ENCODE data around the gene TP53BP1.

Gene TP53BP1

DNA sequence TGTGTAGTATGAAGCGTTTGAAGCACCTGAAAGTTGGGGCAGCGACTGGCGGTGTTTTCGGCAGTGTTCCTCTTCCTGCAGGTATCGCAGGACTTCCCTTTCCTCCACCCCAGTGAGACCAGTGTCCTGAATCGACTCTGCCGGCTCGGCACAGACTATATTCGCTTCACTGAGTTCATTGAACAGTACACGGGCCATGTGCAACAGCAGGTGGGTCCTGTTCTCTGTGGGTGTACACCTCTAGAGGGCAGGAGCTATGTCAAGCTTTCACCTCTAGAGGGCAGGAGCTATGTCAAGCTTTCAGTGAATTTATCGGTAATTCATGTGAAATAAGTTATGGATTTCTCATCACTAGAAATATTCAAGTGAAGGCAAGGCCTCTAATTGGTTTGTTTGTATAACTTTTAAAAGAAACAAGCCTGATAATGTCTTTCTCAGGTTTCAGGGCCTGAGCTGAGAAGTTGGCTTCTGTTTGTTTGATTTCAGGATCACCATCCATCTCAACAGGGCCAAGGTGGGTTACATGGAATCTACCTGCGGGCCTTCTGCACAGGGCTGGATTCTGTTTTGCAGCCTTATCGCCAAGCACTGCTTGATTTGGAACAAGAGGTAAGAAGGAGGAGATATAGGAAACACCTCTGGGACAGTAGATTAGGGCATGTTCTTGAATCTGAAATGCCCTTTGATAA, 116.8 kb downstream of the TP53BP1 start:
- peaks cover 60% of the 10 kb centered on the region for H3K79me2 ChIP-seq (ENCODE audit: control insufficient read depth, low read length)
- TF ChIP-seq, protein P1, sequence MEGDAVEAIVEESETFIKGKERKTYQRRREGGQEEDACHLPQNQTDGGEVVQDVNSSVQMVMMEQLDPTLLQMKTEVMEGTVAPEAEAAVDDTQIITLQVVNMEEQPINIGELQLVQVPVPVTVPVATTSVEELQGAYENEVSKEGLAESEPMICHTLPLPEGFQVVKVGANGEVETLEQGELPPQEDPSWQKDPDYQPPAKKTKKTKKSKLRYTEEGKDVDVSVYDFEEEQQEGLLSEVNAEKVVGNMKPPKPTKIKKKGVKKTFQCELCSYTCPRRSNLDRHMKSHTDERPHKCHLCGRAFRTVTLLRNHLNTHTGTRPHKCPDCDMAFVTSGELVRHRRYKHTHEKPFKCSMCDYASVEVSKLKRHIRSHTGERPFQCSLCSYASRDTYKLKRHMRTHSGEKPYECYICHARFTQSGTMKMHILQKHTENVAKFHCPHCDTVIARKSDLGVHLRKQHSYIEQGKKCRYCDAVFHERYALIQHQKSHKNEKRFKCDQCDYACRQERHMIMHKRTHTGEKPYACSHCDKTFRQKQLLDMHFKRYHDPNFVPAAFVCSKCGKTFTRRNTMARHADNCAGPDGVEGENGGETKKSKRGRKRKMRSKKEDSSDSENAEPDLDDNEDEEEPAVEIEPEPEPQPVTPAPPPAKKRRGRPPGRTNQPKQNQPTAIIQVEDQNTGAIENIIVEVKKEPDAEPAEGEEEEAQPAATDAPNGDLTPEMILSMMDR (IDR thresholded peaks at IDR 0.05; ENCODE audit: low read depth, low read length, poor library complexity, severe bottlenecking), result peak; percentile 98
- no peak for TF ChIP-seq EZH2phosphoT487 (IDR thresholded peaks at IDR 0.05; ENCODE audit: borderline replicate concordance, low read length)
- no peaks in the 10 kb centered on the region for H3K27me3 ChIP-seq (ENCODE audit: control insufficient read depth, low read length)
- peak overlapping the region; percentile 52 for H3K4me3 ChIP-seq (ENCODE audit: low read length)
- peak overlapping the region; percentile 31 for H3K27ac ChIP-seq (ENCODE audit: low read depth, low read length)
- H3K4me1 ChIP-seq (ENCODE audit: control insufficient read depth, low read length), result peaks cover 27% of the 10 kb centered on the region
- H3F3A ChIP-seq (ENCODE audit: control insufficient read depth, insufficient read depth), result peaks cover 9% of the 10 kb centered on the region; the same call in 1 of the 2 replicates
- H3K36me3 ChIP-seq (ENCODE audit: control insufficient read depth, low read length), result peaks cover 57% of the 10 kb centered on the region
- no peaks in the 10 kb centered on the region for H3K9me3 ChIP-seq (ENCODE audit: control insufficient read depth, insufficient read depth, low read length)
- no peaks in the 10 kb centered on the region for H3K9me2 ChIP-seq (replicated peaks; ENCODE audit: control insufficient read depth, low read length)
- peaks cover 4% of the 10 kb centered on the region; the same call in 1 of the 2 replicates for H4K20me1 ChIP-seq (ENCODE audit: control insufficient read depth, insufficient read depth, low read depth, low read length)
- peak overlapping the region; percentile 68 for H3K4me2 ChIP-seq (ENCODE audit: low read length)

DNA sequence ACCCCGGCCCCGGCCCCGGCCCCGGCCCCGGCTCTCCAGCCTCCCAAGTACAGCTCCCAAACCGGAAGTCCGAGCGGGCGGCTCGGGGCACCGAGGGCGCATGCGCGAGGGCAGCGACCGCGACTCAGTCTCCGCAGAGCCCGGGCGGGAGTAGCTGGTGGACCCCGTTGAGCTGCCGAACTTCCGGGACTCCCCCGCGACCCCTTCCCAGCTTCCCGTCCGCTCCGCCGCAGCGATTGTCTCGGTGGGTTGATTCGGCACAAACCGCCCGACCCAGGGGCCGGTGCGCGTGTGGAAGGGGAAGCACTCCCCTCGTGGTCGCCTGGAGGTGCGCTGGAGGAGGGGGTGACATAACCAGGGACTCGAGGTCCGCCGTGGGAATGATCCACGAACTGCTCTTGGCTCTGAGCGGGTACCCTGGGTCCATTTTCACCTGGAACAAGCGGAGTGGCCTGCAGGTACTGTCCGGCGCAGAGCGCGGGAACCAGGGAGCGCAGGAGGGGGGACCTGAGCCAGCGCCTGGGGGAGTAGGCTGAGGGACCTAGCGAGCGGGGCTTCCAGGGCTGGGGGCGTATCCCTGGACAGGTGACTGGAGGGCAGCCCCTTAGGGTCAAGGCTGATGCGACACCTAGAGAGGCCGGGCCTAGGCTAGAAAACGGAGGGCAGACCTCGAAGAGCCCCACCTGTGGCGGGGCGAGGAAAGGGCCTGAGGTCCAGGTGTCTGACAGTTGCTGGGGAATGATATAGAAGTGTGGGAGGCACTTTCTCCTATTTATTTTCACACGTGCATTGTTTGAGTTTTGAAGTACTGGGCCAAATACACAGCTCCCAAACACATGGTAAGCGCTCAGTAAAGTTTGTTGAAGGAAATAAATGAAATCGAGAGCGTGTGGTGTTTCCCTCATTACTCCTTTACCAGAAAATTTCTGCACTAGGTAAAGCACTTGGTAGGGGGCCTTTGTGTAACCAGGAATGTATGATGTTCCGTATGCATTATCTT, 121.7 kb downstream of the TP53BP1 start, which contains the start of the genes TUBGCP4 and ZSCAN29:
TSS of gene TUBGCP4 (plus strand) at position 127 of the 1,000 bp plus-strand sequence. CDS start at position 381, 254 bp downstream.
TSS of gene ZSCAN29 (minus strand) at position 69 of the 1,000 bp plus-strand sequence. CDS start 1,130 bp downstream, outside the sequence.
- Histone ChIP-seq H3K4me3 (ENCODE audit: low read length) (peak within 1 kb of the TSS; percentile 94), H3K79me2 (ENCODE audit: control insufficient read depth, low read length) (peaks cover 81% of the 10 kb centered on the region), H3K9me2 (replicated peaks; ENCODE audit: control insufficient read depth, low read length) (no peaks in the 10 kb centered on the region), H4K20me1 (ENCODE audit: control insufficient read depth, insufficient read depth, low read depth, low read length) (peaks cover 7% of the 10 kb centered on the region; the same call in 1 of the 2 replicates), H3F3A (ENCODE audit: control insufficient read depth, insufficient read depth) (peaks cover 9% of the 10 kb centered on the region; the same call in 1 of the 2 replicates), H3K27me3 (ENCODE audit: control insufficient read depth, low read length) (no peaks in the 10 kb centered on the region), H3K4me1 (ENCODE audit: control insufficient read depth, low read length) (peaks cover 42% of the 10 kb centered on the region), H3K27ac (ENCODE audit: low read depth, low read length) (peak within 1 kb of the TSS; percentile 48), H3K9me3 (ENCODE audit: control insufficient read depth, insufficient read depth, low read length) (no peaks in the 10 kb centered on the region), H3K4me2 (ENCODE audit: low read length) (peak within 1 kb of the TSS; percentile 94), H3K36me3 (ENCODE audit: control insufficient read depth, low read length) (peaks cover 51% of the 10 kb centered on the region)
- no peak for TF ChIP-seq EZH2phosphoT487 (IDR thresholded peaks at IDR 0.05; ENCODE audit: borderline replicate concordance, low read length)
- TF ChIP-seq, protein P1 (IDR thresholded peaks at IDR 0.05; ENCODE audit: low read depth, low read length, poor library complexity, severe bottlenecking), result peak; percentile 76

DNA sequence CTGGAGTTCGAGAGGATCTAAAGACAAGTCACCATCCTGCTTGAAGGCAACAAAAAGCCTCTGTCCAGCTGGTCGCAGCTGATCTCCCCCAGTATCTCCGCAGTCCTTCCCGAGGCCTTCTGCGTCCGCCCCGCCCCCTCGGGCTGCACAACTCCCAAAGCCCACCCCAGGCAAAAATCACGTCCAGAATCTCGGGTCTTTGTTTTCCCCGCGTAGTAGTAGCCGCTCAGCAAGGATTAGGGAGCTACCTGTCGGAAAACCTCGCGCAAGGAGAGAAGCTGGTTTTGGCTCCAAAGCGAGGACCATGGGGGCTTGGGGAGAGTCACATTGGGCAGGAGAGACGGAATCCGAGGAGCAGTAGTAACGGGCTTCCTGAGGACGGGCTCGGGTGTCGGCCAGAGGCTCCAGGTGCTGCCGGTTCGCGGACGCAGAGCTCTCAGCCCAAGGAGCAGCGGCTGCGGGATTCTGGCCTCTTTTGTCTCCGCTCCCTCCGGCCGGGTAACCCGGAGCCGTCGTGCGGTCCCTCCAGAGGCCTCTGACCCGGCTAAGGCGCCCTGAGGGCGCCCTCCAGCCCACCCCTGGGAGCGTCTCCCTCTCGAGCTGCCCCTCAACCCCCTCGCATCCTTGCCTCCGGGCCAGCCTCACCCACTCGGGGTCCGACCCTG, 122.5 kb downstream of the TP53BP1 start:
- no peaks in the 10 kb centered on the region for H3K9me2 ChIP-seq (replicated peaks; ENCODE audit: control insufficient read depth, low read length)
- peaks cover 4% of the 10 kb centered on the region; the same call in 1 of the 2 replicates for H3F3A ChIP-seq (ENCODE audit: control insufficient read depth, insufficient read depth)
- H3K9me3 ChIP-seq (ENCODE audit: control insufficient read depth, insufficient read depth, low read length), result no peaks in the 10 kb centered on the region
- H4K20me1 ChIP-seq (ENCODE audit: control insufficient read depth, insufficient read depth, low read depth, low read length), result peaks cover 7% of the 10 kb centered on the region; the same call in 1 of the 2 replicates
- H3K4me2 ChIP-seq (ENCODE audit: low read length), result peak overlapping the region; percentile 94
- peak overlapping the region; percentile 48 for H3K27ac ChIP-seq (ENCODE audit: low read depth, low read length)
- H3K79me2 ChIP-seq (ENCODE audit: control insufficient read depth, low read length), result peaks cover 77% of the 10 kb centered on the region
- peak overlapping the region; percentile 94 for H3K4me3 ChIP-seq (ENCODE audit: low read length)
- peaks cover 38% of the 10 kb centered on the region for H3K4me1 ChIP-seq (ENCODE audit: control insufficient read depth, low read length)
- TF ChIP-seq EZH2phosphoT487 (IDR thresholded peaks at IDR 0.05; ENCODE audit: borderline replicate concordance, low read length), result no peak
- TF ChIP-seq, protein P1 (IDR thresholded peaks at IDR 0.05; ENCODE audit: low read depth, low read length, poor library complexity, severe bottlenecking), result no peak
- peaks cover 57% of the 10 kb centered on the region for H3K36me3 ChIP-seq (ENCODE audit: control insufficient read depth, low read length)
- H3K27me3 ChIP-seq (ENCODE audit: control insufficient read depth, low read length), result no peaks in the 10 kb centered on the region
